B cell (primary cell): Measurements from ENCODE around the gene PSG2. TPM values are rescaled to one million over a fixed set of nuclear protein-coding genes. Genes with fewer than 3 reads are reported as not detected.
"Not testable (repeated sequence)": the region's sequence is repeated elsewhere in the genome, so short reads cannot be mapped to it uniquely, and the experiment has no call there.

Experiments
- ATAC-seq: fragments of 200-7000 bp; cut with Tn5 transposase; one replicate; pipeline ENCODE4 v1.10.0; 2021; ENCODE audit warnings: low read depth, mild to moderate bottlenecking, moderate number of reproducible peaks, moderate library complexity
- CTCF ChIA-PET: fragments of 350-600 bp; sonication (Branson Sonifier 250); formaldehyde crosslinking; loops from one replicate; lab custom pipeline; 2021; ENCODE audit warnings: antibody characterized with exemption, inconsistent platforms; lab: Charles Lee
- POLR2A ChIA-PET: fragments of 350-600 bp; sonication (Branson Sonifier 250); formaldehyde crosslinking; loops from one replicate; lab custom pipeline; 2021; ENCODE audit warnings: antibody characterized with exemption; lab: Charles Lee
- DNase-seq: peaks from one replicate; pipeline ENCODE4 v3.0.0; 2013
- H2AFZ ChIP-seq: 2 replicates; pipeline ENCODE4 v1.6.1; 2012; ENCODE audit warnings: mild to moderate bottlenecking, low read depth, low read length; ENCODE audit not compliant: insufficient read depth, poor library complexity, severe bottlenecking
- H3K27ac ChIP-seq, 2 donors: 1 replicate in 1 of 2; 2 replicates in 1 of 2; pipeline ENCODE4 v1.5.1; 2012 to 2013; ENCODE audit warnings: low read length in 2 of 2, mild to moderate bottlenecking in 2 of 2, moderate library complexity in 1 of 2
- H3K27me3 ChIP-seq, 4 experiments: fragments of 200-600 bp in 1 of 4; sonication (generic) in 1 of 4; replicated peaks in 1 of 4; 1 replicate in 2 of 4; 2 replicates in 2 of 4; pipeline versions ENCODE4 v1.6.1 to v1.7.0; 2013 to 2016; ENCODE audit warnings: low read length in 3 of 4, mild to moderate bottlenecking in 2 of 4, mixed read lengths in 1 of 4, moderate library complexity in 1 of 4; ENCODE audit not compliant: insufficient read depth in 4 of 4, control insufficient read depth in 3 of 4; ENCODE audit errors: control extremely low read depth in 1 of 4
- H3K36me3 ChIP-seq, 2 experiments: replicated peaks in 1 of 2; 1 replicate in 1 of 2; 2 replicates in 1 of 2; pipeline versions ENCODE4 v1.6.1 to v1.7.1; 2013; ENCODE audit warnings: low read length in 1 of 2; ENCODE audit not compliant: insufficient read depth in 2 of 2, control insufficient read depth in 1 of 2; ENCODE audit errors: control extremely low read depth in 1 of 2, extremely low read depth in 1 of 2
- H3K4me1 ChIP-seq, 2 donors: fragments of 200-600 bp in 1 of 2; sonication (generic) in 1 of 2; 1 replicate in 1 of 2; 2 replicates in 1 of 2; pipeline versions ENCODE4 v1.5.1 to v1.6.1; 2013 to 2017; ENCODE audit warnings: low read length in 2 of 2; ENCODE audit not compliant: control insufficient read depth in 2 of 2, insufficient read depth in 2 of 2
- H3K4me2 ChIP-seq: replicated peaks from 2 replicates; pipeline ENCODE3; 2012; ENCODE audit warnings: mild to moderate bottlenecking, low read depth, low read length; ENCODE audit not compliant: poor library complexity, severe bottlenecking
- H3K4me3 ChIP-seq, 5 experiments: fragments of 200-600 bp in 1 of 5; sonication (generic) in 1 of 5; 1 replicate in 3 of 5; 2 replicates in 2 of 5; pipeline versions ENCODE4 v1.5.1 to v1.7.0; 2011 to 2016; ENCODE audit warnings: low read length in 4 of 5, mild to moderate bottlenecking in 4 of 5, low read depth in 2 of 5, control low read depth in 1 of 5, moderate library complexity in 1 of 5; ENCODE audit not compliant: insufficient read depth in 1 of 5; ENCODE audit errors: control extremely low read depth in 1 of 5, extremely low read depth in 1 of 5
- H3K79me2 ChIP-seq: fragments of 200-600 bp; sonication (generic); one replicate; pipeline ENCODE4 v1.6.0; 2016; ENCODE audit warnings: low read length; ENCODE audit not compliant: control insufficient read depth, insufficient read depth
- H3K9ac ChIP-seq: fragments of 200-600 bp; sonication (generic); 2 replicates; pipeline ENCODE4 v1.6.1; 2017; ENCODE audit warnings: mild to moderate bottlenecking, low read length, moderate library complexity
- H3K9me3 ChIP-seq, 3 donors: one replicate each; pipeline versions ENCODE4 v1.6.1 to v1.7.1; 2013; ENCODE audit warnings: low read length in 2 of 3; ENCODE audit not compliant: control insufficient read depth in 2 of 3, insufficient read depth in 1 of 3; ENCODE audit errors: control extremely low read depth in 1 of 3
- H4K20me1 ChIP-seq: 2 replicates; pipeline ENCODE4 v1.6.0; 2012; ENCODE audit warnings: mild to moderate bottlenecking, low read length; ENCODE audit not compliant: insufficient read depth, control insufficient read depth, poor library complexity, severe bottlenecking
- H3K27ac Mint-ChIP-seq: one replicate; pipeline ENCODE4 v1.8.0; 2021; ENCODE audit warnings: mixed read lengths
- H3K27me3 Mint-ChIP-seq: one replicate; pipeline ENCODE4 v1.8.0; 2021; ENCODE audit warnings: mixed read lengths
- H3K4me1 Mint-ChIP-seq: one replicate; pipeline ENCODE4 v1.8.0; 2021; ENCODE audit warnings: mixed read lengths
- H3K4me3 Mint-ChIP-seq: one replicate; pipeline ENCODE4 v1.8.0; 2021; ENCODE audit warnings: mixed read lengths
- H3K9me3 Mint-ChIP-seq: one replicate; pipeline ENCODE4 v1.8.0; 2022; ENCODE audit warnings: mixed read lengths; ENCODE audit not compliant: insufficient read depth
- WGBS: methylation state at CpG from one replicate; pipeline ENCODE4 v1.1.5; 2013; ENCODE audit warnings: missing lambda C conversion rate; ENCODE audit not compliant: insufficient coverage; 5-methylcytosine and 5-hydroxymethylcytosine counted together
- intact Hi-C: fragments of 100-400 bp; cut with micrococcal nuclease; formaldehyde crosslinking; loops from one replicate; pipeline ENCODE4 v1.10.0; 2022
- polyA plus RNA-seq: library from polyadenylated mRNA; depleted of rRNA; stranded (reverse); fragments of >200 nt; gene quantifications from 2 replicates; pipeline ENCODE4 v1.2.3, GENCODE V29; 2012
- total RNA-seq, 2 donors: library from RNA; stranded (reverse); fragments of 120-200 nt in 1 of 2; gene quantifications; 1 replicate in 1 of 2; 2 replicates in 1 of 2; pipeline versions ENCODE4 v1.2.3 to v1.2.4, GENCODE V29; 2013 to 2022

Gene PSG2
- total and polyA plus RNA-seq, 2 donors (not counting 1 experiment from before 2014, with no cell fraction given), result not detected

DNA sequence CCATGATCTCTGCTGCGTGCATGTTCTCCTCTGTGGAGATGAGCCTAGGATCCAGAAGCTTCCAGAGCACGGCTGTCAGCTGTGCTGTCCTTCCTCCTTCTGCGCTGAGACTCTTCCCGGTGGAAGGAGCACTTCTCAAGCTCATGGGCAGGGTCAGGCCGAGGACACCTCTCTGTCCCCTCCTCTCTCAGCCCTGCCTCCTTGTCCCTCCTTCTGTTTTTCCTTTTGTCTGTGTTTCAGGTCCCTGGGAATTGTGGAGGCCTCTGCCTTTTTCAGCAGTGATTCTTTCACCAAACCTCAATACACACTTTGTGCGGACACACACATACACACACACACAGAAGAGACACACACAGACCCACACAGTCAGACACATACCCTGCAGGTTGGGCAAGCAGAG, 56.1 kb downstream of the PSG2 start, which contains the start of gene PSG11:
PSG11 (minus strand) TSS at position 101 of the 400 bp plus-strand sequence; CDS start at position 4, 97 bp downstream.
- CTCF ChIA-PET, H3K27ac ChIP-seq, H3K79me2 ChIP-seq, H3K9me3 Mint-ChIP-seq, H3K27me3 ChIP-seq, H3K9me3 ChIP-seq, H3K4me1 Mint-ChIP-seq, DNase-seq, ATAC-seq, H3K36me3 ChIP-seq, H2AFZ ChIP-seq, H3K27ac Mint-ChIP-seq, H3K4me3 Mint-ChIP-seq, intact Hi-C loops, POLR2A ChIA-PET, H4K20me1 ChIP-seq, H3K4me2 ChIP-seq, H3K9ac ChIP-seq, H3K4me1 ChIP-seq, H3K4me3 ChIP-seq: not testable (repeated sequence)
- peaks cover 11% of the 10 kb centered on the region for H3K27me3 Mint-ChIP-seq
- WGBS, result 83% methylated on average over 6 of the region's 6 CpGs

DNA sequence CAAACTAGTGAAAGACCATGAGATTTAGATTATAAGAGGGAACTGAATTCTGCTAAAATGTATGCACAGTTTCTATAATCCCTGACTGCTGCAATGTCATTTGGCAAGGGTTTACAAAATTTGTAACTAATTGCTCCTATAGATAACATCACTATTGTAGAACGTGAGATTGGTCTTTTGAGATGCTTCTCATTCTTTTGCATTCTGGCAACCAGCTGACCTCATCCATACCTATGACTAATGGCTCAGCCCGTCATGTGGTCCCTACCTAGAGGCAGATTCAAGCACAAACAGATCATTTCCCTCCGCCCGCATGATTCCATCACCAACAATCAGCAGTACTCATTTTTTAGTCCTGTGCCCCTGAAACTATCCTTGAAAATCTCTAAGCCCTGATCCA, 60.4 kb downstream of the PSG2 start:
- H3K4me1 ChIP-seq, intact Hi-C loops, H4K20me1 ChIP-seq, H3K9me3 Mint-ChIP-seq, H3K27ac ChIP-seq, H3K27me3 ChIP-seq, H3K4me3 Mint-ChIP-seq, CTCF ChIA-PET, H2AFZ ChIP-seq, H3K9ac ChIP-seq, H3K4me3 ChIP-seq, H3K4me1 Mint-ChIP-seq, DNase-seq, H3K79me2 ChIP-seq, H3K27ac Mint-ChIP-seq, ATAC-seq, H3K27me3 Mint-ChIP-seq, H3K4me2 ChIP-seq, H3K9me3 ChIP-seq, H3K36me3 ChIP-seq, POLR2A ChIA-PET: not testable (repeated sequence)
- WGBS, result 64% methylated on average over 2 of the region's 4 CpGs

DNA sequence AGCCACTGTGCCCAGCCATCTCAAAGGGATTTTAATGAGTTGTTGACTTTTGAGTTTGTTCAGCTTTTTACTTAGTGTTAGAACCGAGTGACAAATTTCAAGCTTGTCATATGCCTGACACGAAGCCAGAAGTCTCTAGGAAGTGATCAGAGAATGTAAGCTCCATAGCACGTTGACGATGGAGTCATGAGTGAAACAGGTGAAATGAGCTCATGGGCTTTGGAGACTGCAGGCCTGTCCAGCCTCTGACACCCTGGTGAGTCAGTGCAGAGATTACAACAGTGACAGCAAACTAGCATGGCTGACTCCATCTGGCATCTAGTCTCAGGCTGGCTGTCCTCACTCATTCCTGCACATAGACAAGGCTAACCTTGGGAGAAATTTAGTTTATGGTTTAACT, 60.9 kb downstream of the PSG2 start:
- DNase-seq, intact Hi-C loops, H3K9ac ChIP-seq, H3K27me3 Mint-ChIP-seq, H3K27ac ChIP-seq, H3K27me3 ChIP-seq, H3K9me3 Mint-ChIP-seq, H3K4me1 ChIP-seq, H3K4me2 ChIP-seq, POLR2A ChIA-PET, H3K79me2 ChIP-seq, H2AFZ ChIP-seq, ATAC-seq, H3K4me3 Mint-ChIP-seq, H4K20me1 ChIP-seq, H3K36me3 ChIP-seq, CTCF ChIA-PET, H3K27ac Mint-ChIP-seq, H3K4me1 Mint-ChIP-seq, H3K4me3 ChIP-seq, H3K9me3 ChIP-seq: not testable (repeated sequence)
- 85% methylated on average over 4 of the region's 4 CpGs for WGBS

DNA sequence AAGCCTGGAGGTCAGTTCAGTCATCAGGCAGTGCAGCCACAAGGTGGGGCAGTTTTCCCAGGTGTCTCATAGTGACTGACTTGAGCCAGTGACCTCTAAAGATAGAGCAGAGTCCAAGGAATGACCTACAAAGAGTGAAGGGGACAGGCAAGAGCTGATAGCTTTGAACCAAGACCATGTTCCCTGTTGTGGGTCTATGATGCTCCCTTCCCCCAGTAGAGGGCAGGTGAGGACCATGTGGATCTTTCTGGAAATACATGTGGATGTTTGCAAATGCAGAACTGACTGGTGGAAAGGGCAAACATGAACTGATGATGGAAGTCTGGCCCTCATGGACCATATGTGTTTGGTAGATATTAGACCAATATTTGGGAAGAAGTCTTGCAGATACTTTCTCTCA, 62.9 kb downstream of the PSG2 start:
- DNase-seq, H3K4me2 ChIP-seq, H3K9ac ChIP-seq, H3K27ac ChIP-seq, H3K27me3 Mint-ChIP-seq, H3K27ac Mint-ChIP-seq, CTCF ChIA-PET, H3K9me3 Mint-ChIP-seq, H3K4me3 Mint-ChIP-seq, H3K79me2 ChIP-seq, H3K27me3 ChIP-seq, H4K20me1 ChIP-seq, POLR2A ChIA-PET, H3K9me3 ChIP-seq, intact Hi-C loops, H3K4me1 Mint-ChIP-seq, H3K4me3 ChIP-seq, ATAC-seq, H3K4me1 ChIP-seq, H3K36me3 ChIP-seq, H2AFZ ChIP-seq: not testable (repeated sequence)
